ENCODE data around the gene AJM1. TPM values are rescaled to one million over a fixed set of nuclear protein-coding genes. Genes with fewer than 3 reads are reported as not detected.
A peak's percentile ranks its signal among the peaks of the same experiment; 100 is the strongest.

Gene AJM1
- total RNA-seq, 1 experiment from 2014 or later: 3.6 TPM

GRCh38 chr9:136845465-136846260, 3.4 kb downstream of the AJM1 start:
- ChIA-PET POLR2A (no interaction called here), CTCF (no interaction called here)
- H3K4me3 Mint-ChIP-seq (ENCODE audit: unreplicated experiment): peak overlapping the region; percentile 33

GRCh38 chr9:136846376-136847087, 4.3 kb downstream of the AJM1 start:
- Histone ChIP-seq H3K4me3 (ENCODE audit: low read depth, low read length) (no peak overlapping the region), H3K27me3 (replicated peaks; ENCODE audit: control insufficient read depth, insufficient read depth, low read length) (no peaks in the 10 kb centered on the region), H3K4me1 (peaks cover 19% of the 10 kb centered on the region), H3K36me3 (ENCODE audit: control insufficient read depth, insufficient read depth, low read length) (peaks cover 1% of the 10 kb centered on the region; the same call in 1 of the 2 replicates), H3K9me3 (no peaks in the 10 kb centered on the region)
- no TSS peak for BruUV-seq (replicated peaks)
- CTCF ChIA-PET: interaction anchor here (0.6 kb wide), 1 partner anchor 197 kb away, joined by 4 read pairs; no protein-coding TSS in a partner anchor
- POLR2A ChIA-PET: no interaction called here
- no peak for DNase-seq
- Mint-ChIP-seq H3K9me3 (ENCODE audit: unreplicated experiment) (no peaks in the 10 kb centered on the region), H3K27me3 (ENCODE audit: insufficient read depth, unreplicated experiment) (no peaks in the 10 kb centered on the region), H3K36me3 (ENCODE audit: insufficient read depth, unreplicated experiment) (peaks cover 72% of the 10 kb centered on the region), H3K4me3 (ENCODE audit: unreplicated experiment) (no peak overlapping the region), H3K4me1 (ENCODE audit: low read depth, unreplicated experiment) (no peaks in the 10 kb centered on the region), H3K27ac (ENCODE audit: unreplicated experiment) (no peak overlapping the region)
- TF ChIP-seq CTCF (IDR thresholded peaks at IDR 0.05; ENCODE audit: insufficient read depth in 1 of 2, low read depth in 1 of 2, low read length in 1 of 2, severe bottlenecking in 1 of 2, unreplicated experiment in 1 of 2): no peak
- intact Hi-C loops (cut with micrococcal nuclease; ENCODE audit: unreplicated experiment): loop anchor here (5.0 to 10.0 kb wide), 2 partner anchors 39 to 98 kb away; partner anchors contain the start of genes C8G, FBXW5 and RABL6

More at GRCh38 chr9:136845465-136846260, 3.4 kb downstream of the AJM1 start:
- Histone ChIP-seq H3K9me3 (no peaks in the 10 kb centered on the region), H3K36me3 (ENCODE audit: control insufficient read depth, insufficient read depth, low read length) (no peaks in the 10 kb centered on the region), H3K27me3 (replicated peaks; ENCODE audit: control insufficient read depth, insufficient read depth, low read length) (no peaks in the 10 kb centered on the region), H3K4me3 (ENCODE audit: low read depth, low read length) (no peak overlapping the region), H3K4me1 (peaks cover 26% of the 10 kb centered on the region)
- Mint-ChIP-seq H3K27me3 (ENCODE audit: insufficient read depth, unreplicated experiment) (no peaks in the 10 kb centered on the region), H3K4me1 (ENCODE audit: low read depth, unreplicated experiment) (no peaks in the 10 kb centered on the region), H3K36me3 (ENCODE audit: insufficient read depth, unreplicated experiment) (peaks cover 74% of the 10 kb centered on the region), H3K9me3 (ENCODE audit: unreplicated experiment) (no peaks in the 10 kb centered on the region), H3K27ac (ENCODE audit: unreplicated experiment) (no peak overlapping the region)
- no peak for TF ChIP-seq CTCF (IDR thresholded peaks at IDR 0.05; ENCODE audit: insufficient read depth in 1 of 2, low read depth in 1 of 2, low read length in 1 of 2, severe bottlenecking in 1 of 2, unreplicated experiment in 1 of 2)
- BruUV-seq (replicated peaks): no TSS peak
- no peak for DNase-seq
- intact Hi-C loops (cut with micrococcal nuclease; ENCODE audit: unreplicated experiment): loop anchor here (5.0 to 10.0 kb wide), 2 partner anchors 38 to 99 kb away; partner anchors contain the start of genes C8G, FBXW5 and RABL6
